Measurements from ENCODE around the gene ADAP1.

ADAP1 gene

DNA sequence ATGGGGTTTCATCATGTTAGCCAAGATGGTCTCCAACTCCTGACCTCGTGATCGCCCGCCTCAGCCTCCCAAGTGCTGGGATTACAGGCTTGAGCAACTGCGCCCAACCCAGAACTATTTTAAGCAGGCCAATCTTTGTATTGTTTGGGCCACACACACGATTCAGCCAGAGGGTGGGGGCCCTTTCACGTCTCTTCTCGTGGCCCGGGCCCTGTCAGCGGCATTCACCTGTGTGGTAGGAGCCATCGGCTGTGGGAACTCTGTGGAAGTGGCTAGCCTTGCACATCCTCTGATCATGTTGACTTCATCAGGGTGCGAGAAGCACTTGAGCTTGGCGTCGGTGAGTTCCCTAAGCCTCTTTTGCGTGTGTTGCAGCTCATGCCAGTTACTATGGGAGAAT, 105.3 kb downstream of the ADAP1 start:
- TF ChIP-seq, protein P1, sequence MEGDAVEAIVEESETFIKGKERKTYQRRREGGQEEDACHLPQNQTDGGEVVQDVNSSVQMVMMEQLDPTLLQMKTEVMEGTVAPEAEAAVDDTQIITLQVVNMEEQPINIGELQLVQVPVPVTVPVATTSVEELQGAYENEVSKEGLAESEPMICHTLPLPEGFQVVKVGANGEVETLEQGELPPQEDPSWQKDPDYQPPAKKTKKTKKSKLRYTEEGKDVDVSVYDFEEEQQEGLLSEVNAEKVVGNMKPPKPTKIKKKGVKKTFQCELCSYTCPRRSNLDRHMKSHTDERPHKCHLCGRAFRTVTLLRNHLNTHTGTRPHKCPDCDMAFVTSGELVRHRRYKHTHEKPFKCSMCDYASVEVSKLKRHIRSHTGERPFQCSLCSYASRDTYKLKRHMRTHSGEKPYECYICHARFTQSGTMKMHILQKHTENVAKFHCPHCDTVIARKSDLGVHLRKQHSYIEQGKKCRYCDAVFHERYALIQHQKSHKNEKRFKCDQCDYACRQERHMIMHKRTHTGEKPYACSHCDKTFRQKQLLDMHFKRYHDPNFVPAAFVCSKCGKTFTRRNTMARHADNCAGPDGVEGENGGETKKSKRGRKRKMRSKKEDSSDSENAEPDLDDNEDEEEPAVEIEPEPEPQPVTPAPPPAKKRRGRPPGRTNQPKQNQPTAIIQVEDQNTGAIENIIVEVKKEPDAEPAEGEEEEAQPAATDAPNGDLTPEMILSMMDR (IDR thresholded peaks at IDR 0.05) = no peak
- Histone ChIP-seq H3K36me3 (ENCODE audit: control insufficient read depth, insufficient read depth, low read length) (no peaks in the 10 kb centered on the region), H3K4me3 (ENCODE audit: low read depth, low read length) (no peak overlapping the region)

More for the DNA sequence above, 105.3 kb downstream of the ADAP1 start:
- no peak overlapping the region for H3K4me2 ChIP-seq (ENCODE audit: low read length)
- H3K27ac ChIP-seq = no peak overlapping the region
- H3K27me3 ChIP-seq (ENCODE audit: control insufficient read depth, insufficient read depth, low read length) = no peaks in the 10 kb centered on the region
- no peaks in the 10 kb centered on the region for H3K9me3 ChIP-seq (ENCODE audit: control insufficient read depth, low read length)
- H2AFZ ChIP-seq = no peak overlapping the region
- no peak overlapping the region for H3K9ac ChIP-seq
- H3K79me2 ChIP-seq = peaks cover 31% of the 10 kb centered on the region
- no peaks in the 10 kb centered on the region for H3K4me1 ChIP-seq

Data from parathyroid adenoma (tissue), 2 donors.